Lung (tissue), 12 donors: ENCODE measurements around the gene PIGV. TPM values are rescaled to one million over a fixed set of nuclear protein-coding genes. Genes with fewer than 3 reads are reported as not detected.

Experiments
- ATAC-seq: fragments of 200-7000 bp; cut with Tn5 transposase; one replicate; pipeline ENCODE4 v1.9.1; 2020; ENCODE audit warnings: moderate number of reproducible peaks; ENCODE audit not compliant: insufficient read depth, low FRiP score
- DNase-seq, 3 donors: peaks; one replicate each; pipeline ENCODE4 v3.0.0-alpha.2; 2013 to 2017
- H3K27ac ChIP-seq, 2 donors: one replicate each; pipeline ENCODE4 v1.5.1; 2013; ENCODE audit warnings: mild to moderate bottlenecking in 2 of 2, moderate library complexity in 2 of 2, control low read depth in 1 of 2, inconsistent platforms in 1 of 2, low read depth in 1 of 2, low read length in 1 of 2
- H3K27me3 ChIP-seq, 3 donors: one replicate each; pipeline ENCODE4 v1.5.1; 2013; ENCODE audit warnings: low read length in 2 of 3; ENCODE audit not compliant: control insufficient read depth in 3 of 3, insufficient read depth in 3 of 3
- H3K36me3 ChIP-seq, 4 donors: one replicate each; pipeline ENCODE4 v1.5.1; 2013; ENCODE audit warnings: low read length in 4 of 4, mild to moderate bottlenecking in 1 of 4, moderate library complexity in 1 of 4; ENCODE audit not compliant: control insufficient read depth in 4 of 4, insufficient read depth in 4 of 4
- H3K4me1 ChIP-seq, 5 donors: one replicate each; pipeline ENCODE4 v1.5.1; 2013; ENCODE audit warnings: low read length in 5 of 5, mild to moderate bottlenecking in 2 of 5, moderate library complexity in 1 of 5; ENCODE audit not compliant: control insufficient read depth in 5 of 5, insufficient read depth in 5 of 5
- H3K4me3 ChIP-seq: one replicate; pipeline ENCODE4 v1.5.1; 2013; ENCODE audit warnings: mild to moderate bottlenecking, control low read depth, moderate library complexity
- H3K9ac ChIP-seq, 2 donors: one replicate each; pipeline ENCODE4 v1.5.1; 2013; ENCODE audit warnings: low read length in 2 of 2, control low read depth in 1 of 2; ENCODE audit not compliant: insufficient read depth in 1 of 2
- H3K9me3 ChIP-seq, 4 donors: one replicate each; pipeline ENCODE4 v1.5.1; 2013; ENCODE audit warnings: low read length in 3 of 4, mild to moderate bottlenecking in 1 of 4, moderate library complexity in 1 of 4; ENCODE audit not compliant: control insufficient read depth in 4 of 4, insufficient read depth in 3 of 4
- CTCF ChIP-seq: IDR thresholded peaks from 2 replicates; pipeline ENCODE4 v1.5.1; 2012; ENCODE audit warnings: mild to moderate bottlenecking; ENCODE audit errors: control extremely low read depth, extremely low read depth
- WGBS, 2 donors: extraction: QIAGEN DNeasy Blood & Tissue Kit; methylation state at CpG; one replicate each; pipeline ENCODE4 v1.1.7; 2013; 5-methylcytosine and 5-hydroxymethylcytosine counted together
- polyA plus RNA-seq, 2 donors: library from polyadenylated mRNA; stranded (reverse); fragments of 200-250 nt; gene quantifications; one replicate each; pipeline ENCODE4 v1.2.1, GENCODE V29; 2013
- total RNA-seq, 2 donors: library from RNA; depleted of rRNA in 1 of 2; stranded (reverse); fragments of >200 nt in 1 of 2; gene quantifications; one replicate each; pipeline ENCODE4 v1.2.1, GENCODE V29; 2014 to 2021
- donor health status: control.
- donor health status: control.
- donor health status: Bipolar disorder and iron deficiency.
- donor health status: healthy.
- donor health status: DM: yes; HTN: yes; CAD: no.

PIGV gene
- total and polyA plus RNA-seq, 4 donors, result 6.8 to 14.3 (median 13.0) TPM

GRCh38 chr1:26768755-26769154 is 19.0 kb upstream of the PIGV start:
- ATAC-seq (no peak), DNase-seq (peak; percentile 26 to 85 (median 75))
- no peak for TF ChIP-seq CTCF
- WGBS, 2 donors, result 17 to 26% methylated on average over 3 of the region's 3 CpGs
- H3K36me3 ChIP-seq, result peaks cover 47 to 72% (median 59%) of the 10 kb centered on the region in 4 donors
- peak overlapping the region in 1 of 2 donors; percentile 64 for H3K27ac ChIP-seq
- no peaks in the 10 kb centered on the region for H3K27me3 ChIP-seq
- H3K4me1 ChIP-seq, result peaks cover 9 to 21% (median 16%) of the 10 kb centered on the region in 5 donors
- no peak overlapping the region for H3K9ac ChIP-seq
- no peak overlapping the region for H3K4me3 ChIP-seq
- H3K9me3 ChIP-seq, result no peaks in the 10 kb centered on the region

- no peaks in the 10 kb centered on the region for H3K9me3 ChIP-seq
- 56 to 83% methylated on average over 3 of the region's 3 CpGs for WGBS, 2 donors
- H3K4me3 ChIP-seq, result no peak overlapping the region
- peaks cover 64 to 77% (median 71%) of the 10 kb centered on the region in 4 donors for H3K36me3 ChIP-seq
- H3K9ac ChIP-seq, result no peak overlapping the region
- ATAC-seq (peak; percentile 21), DNase-seq (no peak)
- H3K27me3 ChIP-seq, result no peaks in the 10 kb centered on the region
- H3K4me1 ChIP-seq, result peaks cover 9 to 21% (median 16%) of the 10 kb centered on the region in 5 donors
- H3K27ac ChIP-seq, result peak overlapping the region; percentile 13 to 68
- TF ChIP-seq CTCF, result no peak
Observed at GRCh38 chr1:26771285-26771642, 16.5 kb upstream of the PIGV start.

- Histone ChIP-seq H3K9me3 (no peaks in the 10 kb centered on the region), H3K9ac (no peak overlapping the region), H3K4me1 (peaks cover 9 to 21% (median 16%) of the 10 kb centered on the region in 5 donors), H3K27me3 (no peaks in the 10 kb centered on the region), H3K36me3 (peaks cover 58 to 76% (median 68%) of the 10 kb centered on the region in 4 donors), H3K4me3 (no peak overlapping the region), H3K27ac (peak overlapping the region; percentile 13 to 68)
- peak; percentile 81 for ATAC-seq
- WGBS, 2 donors, result 78 to 92% methylated on average over 2 of the region's 2 CpGs
- no peak for TF ChIP-seq CTCF
- DNase-seq, result no peak
Observed at GRCh38 chr1:26771643-26772321, 16.0 kb upstream of the PIGV start.
